ENCODE results near the gene BET1L. TPM values are rescaled to one million over a fixed set of nuclear protein-coding genes. Genes with fewer than 3 reads are reported as not detected.

Gene BET1L
- total and polyA plus RNA-seq, 2 experiments from 2014 or later, result 19.5 to 22.8 TPM

DNA sequence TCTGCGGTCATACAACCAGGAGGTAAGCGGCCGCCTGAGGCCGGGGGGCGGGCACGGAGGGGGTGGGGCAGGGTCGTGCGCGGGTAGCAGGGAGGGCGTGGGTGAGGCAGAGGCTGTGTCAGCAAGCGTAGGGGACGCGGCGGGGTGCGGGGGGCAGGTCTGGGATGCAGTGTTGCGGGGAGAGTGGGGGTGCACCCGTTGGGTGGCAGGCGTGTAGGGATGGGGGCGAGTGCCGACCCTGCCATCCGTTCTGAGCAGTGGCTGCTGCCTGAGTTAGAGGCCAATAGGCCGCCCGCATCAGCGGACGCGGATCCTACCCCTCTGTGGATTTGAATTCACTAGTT lies 1.7 kb upstream of the BET1L start (continued):
- TF ChIP-seq, protein P1, sequence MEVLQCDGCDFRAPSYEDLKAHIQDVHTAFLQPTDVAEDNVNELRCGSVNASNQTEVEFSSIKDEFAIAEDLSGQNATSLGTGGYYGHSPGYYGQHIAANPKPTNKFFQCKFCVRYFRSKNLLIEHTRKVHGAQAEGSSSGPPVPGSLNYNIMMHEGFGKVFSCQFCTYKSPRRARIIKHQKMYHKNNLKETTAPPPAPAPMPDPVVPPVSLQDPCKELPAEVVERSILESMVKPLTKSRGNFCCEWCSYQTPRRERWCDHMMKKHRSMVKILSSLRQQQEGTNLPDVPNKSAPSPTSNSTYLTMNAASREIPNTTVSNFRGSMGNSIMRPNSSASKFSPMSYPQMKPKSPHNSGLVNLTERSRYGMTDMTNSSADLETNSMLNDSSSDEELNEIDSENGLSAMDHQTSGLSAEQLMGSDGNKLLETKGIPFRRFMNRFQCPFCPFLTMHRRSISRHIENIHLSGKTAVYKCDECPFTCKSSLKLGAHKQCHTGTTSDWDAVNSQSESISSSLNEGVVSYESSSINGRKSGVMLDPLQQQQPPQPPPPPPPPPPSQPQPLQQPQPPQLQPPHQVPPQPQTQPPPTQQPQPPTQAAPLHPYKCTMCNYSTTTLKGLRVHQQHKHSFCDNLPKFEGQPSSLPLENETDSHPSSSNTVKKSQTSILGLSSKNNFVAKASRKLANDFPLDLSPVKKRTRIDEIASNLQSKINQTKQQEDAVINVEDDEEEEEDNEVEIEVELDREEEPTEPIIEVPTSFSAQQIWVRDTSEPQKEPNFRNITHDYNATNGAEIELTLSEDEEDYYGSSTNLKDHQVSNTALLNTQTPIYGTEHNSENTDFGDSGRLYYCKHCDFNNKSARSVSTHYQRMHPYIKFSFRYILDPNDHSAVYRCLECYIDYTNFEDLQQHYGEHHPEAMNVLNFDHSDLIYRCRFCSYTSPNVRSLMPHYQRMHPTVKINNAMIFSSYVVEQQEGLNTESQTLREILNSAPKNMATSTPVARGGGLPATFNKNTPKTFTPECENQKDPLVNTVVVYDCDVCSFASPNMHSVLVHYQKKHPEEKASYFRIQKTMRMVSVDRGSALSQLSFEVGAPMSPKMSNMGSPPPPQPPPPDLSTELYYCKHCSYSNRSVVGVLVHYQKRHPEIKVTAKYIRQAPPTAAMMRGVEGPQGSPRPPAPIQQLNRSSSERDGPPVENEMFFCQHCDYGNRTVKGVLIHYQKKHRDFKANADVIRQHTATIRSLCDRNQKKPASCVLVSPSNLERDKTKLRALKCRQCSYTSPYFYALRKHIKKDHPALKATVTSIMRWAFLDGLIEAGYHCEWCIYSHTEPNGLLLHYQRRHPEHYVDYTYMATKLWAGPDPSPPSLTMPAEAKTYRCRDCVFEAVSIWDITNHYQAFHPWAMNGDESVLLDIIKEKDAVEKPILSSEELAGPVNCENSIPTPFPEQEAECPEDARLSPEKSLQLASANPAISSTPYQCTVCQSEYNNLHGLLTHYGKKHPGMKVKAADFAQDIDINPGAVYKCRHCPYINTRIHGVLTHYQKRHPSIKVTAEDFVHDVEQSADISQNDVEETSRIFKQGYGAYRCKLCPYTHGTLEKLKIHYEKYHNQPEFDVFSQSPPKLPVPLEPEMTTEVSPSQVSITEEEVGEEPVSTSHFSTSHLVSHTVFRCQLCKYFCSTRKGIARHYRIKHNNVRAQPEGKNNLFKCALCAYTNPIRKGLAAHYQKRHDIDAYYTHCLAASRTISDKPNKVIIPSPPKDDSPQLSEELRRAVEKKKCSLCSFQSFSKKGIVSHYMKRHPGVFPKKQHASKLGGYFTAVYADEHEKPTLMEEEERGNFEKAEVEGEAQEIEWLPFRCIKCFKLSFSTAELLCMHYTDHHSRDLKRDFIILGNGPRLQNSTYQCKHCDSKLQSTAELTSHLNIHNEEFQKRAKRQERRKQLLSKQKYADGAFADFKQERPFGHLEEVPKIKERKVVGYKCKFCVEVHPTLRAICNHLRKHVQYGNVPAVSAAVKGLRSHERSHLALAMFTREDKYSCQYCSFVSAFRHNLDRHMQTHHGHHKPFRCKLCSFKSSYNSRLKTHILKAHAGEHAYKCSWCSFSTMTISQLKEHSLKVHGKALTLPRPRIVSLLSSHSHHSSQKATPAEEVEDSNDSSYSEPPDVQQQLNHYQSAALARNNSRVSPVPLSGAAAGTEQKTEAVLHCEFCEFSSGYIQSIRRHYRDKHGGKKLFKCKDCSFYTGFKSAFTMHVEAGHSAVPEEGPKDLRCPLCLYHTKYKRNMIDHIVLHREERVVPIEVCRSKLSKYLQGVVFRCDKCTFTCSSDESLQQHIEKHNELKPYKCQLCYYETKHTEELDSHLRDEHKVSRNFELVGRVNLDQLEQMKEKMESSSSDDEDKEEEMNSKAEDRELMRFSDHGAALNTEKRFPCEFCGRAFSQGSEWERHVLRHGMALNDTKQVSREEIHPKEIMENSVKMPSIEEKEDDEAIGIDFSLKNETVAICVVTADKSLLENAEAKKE (CRISPR knock-in tag; IDR thresholded peaks at IDR 0.05), result no peak
- TF ChIP-seq, protein P2, sequence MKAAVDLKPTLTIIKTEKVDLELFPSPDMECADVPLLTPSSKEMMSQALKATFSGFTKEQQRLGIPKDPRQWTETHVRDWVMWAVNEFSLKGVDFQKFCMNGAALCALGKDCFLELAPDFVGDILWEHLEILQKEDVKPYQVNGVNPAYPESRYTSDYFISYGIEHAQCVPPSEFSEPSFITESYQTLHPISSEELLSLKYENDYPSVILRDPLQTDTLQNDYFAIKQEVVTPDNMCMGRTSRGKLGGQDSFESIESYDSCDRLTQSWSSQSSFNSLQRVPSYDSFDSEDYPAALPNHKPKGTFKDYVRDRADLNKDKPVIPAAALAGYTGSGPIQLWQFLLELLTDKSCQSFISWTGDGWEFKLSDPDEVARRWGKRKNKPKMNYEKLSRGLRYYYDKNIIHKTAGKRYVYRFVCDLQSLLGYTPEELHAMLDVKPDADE (IDR thresholded peaks at IDR 0.05), result no peak
- no peak for TF ChIP-seq JUNB (IDR thresholded peaks at IDR 0.05; ENCODE audit: unreplicated experiment)

DNA sequence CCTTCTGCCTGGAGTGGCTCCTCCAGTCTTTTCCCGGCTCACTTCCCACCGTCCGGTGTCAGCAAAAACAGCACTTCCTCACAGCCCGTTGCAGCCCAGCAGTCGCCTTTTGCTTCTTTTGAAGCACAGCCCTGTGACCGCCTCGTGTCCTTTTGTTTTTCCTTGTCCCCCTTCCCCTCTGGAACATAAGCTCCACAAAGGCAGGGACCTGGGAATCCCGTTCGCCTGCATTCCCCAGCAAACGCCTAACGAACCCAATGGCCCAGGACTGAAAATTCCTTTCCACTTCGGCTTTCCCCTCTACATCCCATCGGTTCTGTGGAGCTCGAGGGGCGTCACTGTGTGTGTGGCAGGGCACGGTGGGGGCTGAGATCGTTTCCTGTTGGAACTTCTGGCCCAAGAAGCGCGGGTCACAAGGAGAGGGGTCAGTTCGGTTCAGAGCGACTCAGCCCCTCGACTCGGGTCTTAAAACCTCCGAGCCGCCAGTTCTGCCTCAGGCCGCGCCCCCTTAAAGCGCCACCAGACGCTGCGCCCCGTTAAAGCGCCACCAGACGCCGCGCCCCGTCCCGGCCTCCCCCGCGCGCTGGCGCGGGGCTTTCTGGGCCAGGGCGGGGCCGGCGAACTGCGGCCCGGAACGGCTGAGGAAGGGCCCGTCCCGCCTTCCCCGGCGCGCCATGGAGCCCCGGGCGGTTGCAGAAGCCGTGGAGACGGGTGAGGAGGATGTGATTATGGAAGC lies 1.1 kb upstream of the BET1L start:
- Mint-ChIP-seq H3K27me3 (ENCODE audit: insufficient read depth, low read depth, poor library complexity) (peaks cover 17% of the 10 kb centered on the region), H3K27ac (peak overlapping the region; percentile 99), H3K4me1 (peaks cover 8% of the 10 kb centered on the region; the same call in 2 of the 3 replicates), H3K4me3 (peak overlapping the region; percentile 99), H3K9me3 (no peaks in the 10 kb centered on the region; the same call in 2 of the 3 replicates), H3K36me3 (ENCODE audit: low read depth) (peaks cover 55% of the 10 kb centered on the region)
- 0 out of 2 replicates have a peak overlapping the region, but pooled peaks have one; percentile 86 for H2AFZ ChIP-seq
- H4K20me1 ChIP-seq (replicated peaks; ENCODE audit: insufficient read depth), result peaks cover 4% of the 10 kb centered on the region
- peak overlapping the region; percentile 100 for H3K4me2 ChIP-seq
- H3K36me3 ChIP-seq (ENCODE audit: insufficient read depth), result peaks cover 5% of the 10 kb centered on the region
- ATAC-seq, result peak; percentile 76
- H3K4me3 ChIP-seq, result peak overlapping the region; percentile 96
- peak overlapping the region; percentile 99 for H3K27ac ChIP-seq (ENCODE audit: low read depth)
- H3K79me2 ChIP-seq (replicated peaks; ENCODE audit: insufficient read depth), result peaks cover 27% of the 10 kb centered on the region
- peaks cover 12% of the 10 kb centered on the region; the same call in 1 of the 2 replicates for H3K4me1 ChIP-seq (ENCODE audit: insufficient read depth)
- H3K9me2 ChIP-seq (ENCODE audit: insufficient read depth), result no peaks in the 10 kb centered on the region
- peak; percentile 90 for DNase-seq (ENCODE audit: low spot score)
- no peaks in the 10 kb centered on the region for H3K27me3 ChIP-seq (ENCODE audit: insufficient read depth)
- peaks cover 13% of the 10 kb centered on the region for H3F3A ChIP-seq (replicated peaks; ENCODE audit: low read depth)
- TF ChIP-seq, protein P1 (CRISPR knock-in tag; IDR thresholded peaks at IDR 0.05), result no peak
